HCT116 (cell line): ENCODE results near the gene SORT1. TPM values are rescaled to one million over a fixed set of nuclear protein-coding genes. Genes with fewer than 3 reads are reported as not detected.

Source experiments
- ATAC-seq: fragments of 200-7000 bp; cut with Tn5 transposase; 2 replicates; pipeline ENCODE4 v1.9.1; 2020; ENCODE audit warnings: mild to moderate bottlenecking, moderate library complexity
- BruUV-seq: library from RNA; stranded (reverse); fragments of 400-500 nt; replicated peaks from 2 replicates; lab custom pipeline; 2021; lab: Mats Ljungman, UMichigan
- CTCF ChIA-PET: fragments of 300-600 bp; sonication (Branson Sonifier 250); formaldehyde crosslinking; loops from one replicate; lab custom pipeline; 2021; ENCODE audit warnings: antibody characterized with exemption; lab: Charles Lee
- POLR2A ChIA-PET: fragments of 300-600, 350-600 bp; sonication (Branson Sonifier 250); formaldehyde crosslinking; loops from one replicate; lab custom pipeline; 2021; ENCODE audit warnings: antibody characterized with exemption; lab: Charles Lee
- RAD21 ChIA-PET, 2 experiments: fragments of 300-600 bp; sonication (Branson Sonifier 250); formaldehyde crosslinking; loops; one replicate each; lab custom pipeline; 2023; ENCODE audit warnings: low total read pairs in 2 of 2; ENCODE audit not compliant: uncharacterized antibody in 2 of 2, unreplicated experiment in 2 of 2, low non-redundant PET in 1 of 2; lab: Charles Lee
- DNase-seq: peaks from one replicate; pipeline ENCODE4 v3.0.0-alpha.2; 2010; ENCODE audit warnings: low read depth, low spot score
- H2AFZ ChIP-seq: fragments of 200-600 bp; shearing (Covaris generic), sonication (generic); 2 replicates; pipeline ENCODE4 v1.6.1; 2017; ENCODE audit warnings: low read depth, mixed run types, mixed read lengths, antibody characterized with exemption, low read length; ENCODE audit not compliant: poor library complexity, severe bottlenecking
- H3K27ac ChIP-seq: 2 replicates; pipeline ENCODE4 v1.5.1; 2012; ENCODE audit warnings: low read depth, low read length
- H3K27me3 ChIP-seq: fragments of 200-600 bp; sonication (generic); 2 replicates; pipeline ENCODE4 v1.6.1; 2016; ENCODE audit warnings: mixed run types, low read length, mixed read lengths; ENCODE audit not compliant: insufficient read depth
- H3K36me3 ChIP-seq, 2 experiments: fragments of 200-500 bp in 1 of 2; fragments of 200-600 bp in 1 of 2; sonication (Bioruptor generic) in 1 of 2; sonication (generic) in 1 of 2; 2 replicates each; pipeline versions ENCODE4 v1.5.1 to v1.6.1; 2014 to 2016; ENCODE audit warnings: low read length in 2 of 2, inconsistent platforms in 1 of 2, mixed read lengths in 1 of 2, mixed run types in 1 of 2; ENCODE audit not compliant: insufficient read depth in 2 of 2, control insufficient read depth in 1 of 2
- H3K4me1 ChIP-seq, 2 experiments: fragments of 200-600 bp in 1 of 2; sonication (generic) in 1 of 2; 2 replicates each; pipeline versions ENCODE4 v1.5.1 to v1.6.1; 2012 to 2017; ENCODE audit warnings: low read length in 2 of 2, inconsistent platforms in 1 of 2, mild to moderate bottlenecking in 1 of 2, mixed read lengths in 1 of 2, mixed run types in 1 of 2, moderate library complexity in 1 of 2; ENCODE audit not compliant: insufficient read depth in 2 of 2, control insufficient read depth in 1 of 2
- H3K4me2 ChIP-seq: fragments of 200-600 bp; sonication (generic); 2 replicates; pipeline ENCODE4 v1.6.1; 2017; ENCODE audit warnings: mixed run types, low read length, mixed read lengths
- H3K4me3 ChIP-seq, 2 experiments: fragments of 200-600 bp in 1 of 2; sonication (generic) in 1 of 2; replicated peaks in 1 of 2; 2 replicates each; pipeline ENCODE4 v1.5.1; 2011 to 2016; ENCODE audit warnings: low read length in 2 of 2, control low read depth in 1 of 2, low read depth in 1 of 2, mild to moderate bottlenecking in 1 of 2, mixed read lengths in 1 of 2, mixed run types in 1 of 2
- H3K79me2 ChIP-seq: fragments of 200-600 bp; sonication (generic); 2 replicates; pipeline ENCODE4 v1.6.1; 2017; ENCODE audit warnings: mild to moderate bottlenecking, mixed run types, low read length, moderate library complexity, mixed read lengths; ENCODE audit not compliant: insufficient read depth
- H3K9ac ChIP-seq: fragments of 200-600 bp; sonication (generic); 2 replicates; pipeline ENCODE4 v1.6.1; 2016; ENCODE audit warnings: low read length, mixed read lengths
- H3K9me2 ChIP-seq: fragments of 200-600 bp; sonication (generic), shearing (Covaris generic); 2 replicates; pipeline ENCODE4 v1.6.1; 2017; ENCODE audit warnings: mixed run types, mild to moderate bottlenecking, moderate library complexity; ENCODE audit not compliant: insufficient read depth
- H3K9me3 ChIP-seq, 2 experiments: fragments of 200-500 bp in 1 of 2; fragments of 200-600 bp in 1 of 2; sonication (Bioruptor generic) in 1 of 2; sonication (generic) in 1 of 2; 2 replicates each; pipeline ENCODE4 v1.6.1; 2014 to 2017; ENCODE audit warnings: low read length in 2 of 2, mixed read lengths in 2 of 2, inconsistent platforms in 1 of 2, low read depth in 1 of 2, mild to moderate bottlenecking in 1 of 2, mixed run types in 1 of 2, moderate library complexity in 1 of 2; ENCODE audit not compliant: control insufficient read depth in 1 of 2, insufficient read depth in 1 of 2
- H4K20me1 ChIP-seq: fragments of 200-600 bp; sonication (generic), shearing (Covaris generic); 2 replicates; pipeline ENCODE4 v1.6.1; 2017; ENCODE audit warnings: mixed run types, mild to moderate bottlenecking, moderate library complexity; ENCODE audit not compliant: insufficient read depth
- CEBPB ChIP-seq: IDR thresholded peaks from 2 replicates; pipeline ENCODE4 v1.6.1; 2012; ENCODE audit warnings: low read depth
- EGR1 ChIP-seq: IDR thresholded peaks from 2 replicates; pipeline ENCODE4 v1.6.1; 2012; ENCODE audit warnings: low read depth
- ELF1 ChIP-seq: IDR thresholded peaks from 2 replicates; pipeline ENCODE4 v1.6.1; 2012; ENCODE audit warnings: low read depth, borderline replicate concordance
- EZH2 ChIP-seq: fragments of 200-600 bp; sonication (generic); IDR thresholded peaks from 2 replicates; pipeline ENCODE4 v1.6.1; 2017; ENCODE audit warnings: antibody characterized with exemption, mixed run types
- FOSL1 ChIP-seq: IDR thresholded peaks from 2 replicates; pipeline ENCODE4 v1.6.1; 2012; ENCODE audit warnings: low read depth
- JUND ChIP-seq: IDR thresholded peaks from 2 replicates; pipeline ENCODE4 v1.6.1; 2012
- POLR2A ChIP-seq: IDR thresholded peaks from 2 replicates; pipeline ENCODE4 v1.7.0; 2011; ENCODE audit warnings: borderline replicate concordance; ENCODE audit not compliant: insufficient read depth, insufficient read length; ENCODE audit errors: extremely low read depth
- POLR2AphosphoS5 ChIP-seq: IDR thresholded peaks from 2 replicates; pipeline ENCODE4 v1.6.1; 2011; ENCODE audit warnings: mild to moderate bottlenecking, low read depth, low read length, moderate library complexity
- RAD21 ChIP-seq: IDR thresholded peaks from 2 replicates; pipeline ENCODE4 v1.6.1; 2012; ENCODE audit warnings: low read depth, mild to moderate bottlenecking
- SIN3A ChIP-seq: IDR thresholded peaks from 2 replicates; pipeline ENCODE4 v1.6.1; 2012; ENCODE audit warnings: low read depth
- SP1 ChIP-seq: IDR thresholded peaks from 2 replicates; pipeline ENCODE4 v1.6.1; 2012; ENCODE audit warnings: low read depth
- YY1 ChIP-seq: IDR thresholded peaks from 2 replicates; pipeline ENCODE4 v1.6.1; 2011; ENCODE audit warnings: low read length, low read depth, moderate library complexity, mild to moderate bottlenecking; ENCODE audit not compliant: insufficient replicate concordance; ENCODE audit errors: extremely low read depth
- intact Hi-C: fragments of 100-400 bp; cut with micrococcal nuclease; formaldehyde crosslinking; loops from 2 replicates; pipeline ENCODE4 v1.10.0; 2022
- total RNA-seq: library from RNA; stranded (reverse); gene quantifications from one replicate; pipeline ENCODE4 v1.2.1, GENCODE V29; 2021; ENCODE audit not compliant: unreplicated experiment
- TF ChIP-seq, protein P1 (sequence below): IDR thresholded peaks from 2 replicates; pipeline ENCODE4 v1.6.1; 2012
- TF ChIP-seq, protein P2 (sequence below): IDR thresholded peaks from 2 replicates; pipeline ENCODE4 v1.6.1; 2012
- TF ChIP-seq, protein P3 (sequence below), 3 experiments: fragments of 200-600 bp in 1 of 3; sonication (generic) in 1 of 3; IDR thresholded peaks in 2 of 3; conservative IDR thresholded peaks in 1 of 3; 2 replicates each; pipeline ENCODE4 v1.5.1; 2012 to 2017; ENCODE audit warnings: low read depth in 2 of 3, low read length in 2 of 3, antibody characterized with exemption in 1 of 3, borderline replicate concordance in 1 of 3, control low read depth in 1 of 3, mild to moderate bottlenecking in 1 of 3, mixed read lengths in 1 of 3, mixed run types in 1 of 3, moderate library complexity in 1 of 3; ENCODE audit not compliant: insufficient read depth in 1 of 3

The SORT1 gene
- total RNA-seq, 1 experiment from 2014 or later = 20.2 TPM

DNA sequence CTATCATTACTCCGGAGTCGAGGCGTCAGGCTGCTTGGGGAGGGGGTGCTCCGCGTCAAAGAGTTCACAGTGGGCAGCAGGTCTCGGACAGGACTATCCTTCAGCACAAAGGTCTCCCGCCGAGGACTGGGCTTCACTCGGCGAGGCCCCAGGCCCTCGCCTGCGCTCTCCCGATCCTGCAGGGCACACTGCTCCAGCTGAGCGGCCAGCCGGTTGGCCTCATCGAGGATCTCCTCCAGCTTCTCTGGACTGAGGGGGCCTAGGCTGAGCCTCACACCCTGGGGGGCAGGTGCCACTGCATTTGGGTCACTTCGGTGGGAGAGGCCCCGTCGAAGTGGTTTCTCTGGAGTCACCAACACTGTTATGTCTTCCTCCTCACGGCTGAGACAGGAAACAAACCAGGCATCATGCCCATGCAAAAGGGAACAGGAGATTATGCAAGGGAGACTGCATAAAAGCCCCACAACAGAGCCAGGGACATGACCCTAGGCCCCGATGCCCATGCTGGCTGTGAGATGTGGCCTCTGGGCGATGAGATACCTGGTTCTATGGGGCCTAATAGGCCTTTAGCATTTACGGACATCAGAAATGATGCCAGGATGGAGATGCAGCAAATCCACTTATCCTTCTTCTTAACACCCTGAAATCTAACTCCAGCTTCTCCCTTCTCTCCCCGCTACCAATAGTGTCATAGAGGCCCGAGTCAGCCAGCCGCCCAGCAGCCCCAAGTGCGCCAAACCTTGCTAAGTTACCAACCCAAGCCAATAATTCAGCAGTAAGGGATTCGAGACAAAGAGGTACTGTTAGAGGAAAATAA lies 115.8 kb downstream of the SORT1 start:
- H3K4me2 ChIP-seq = peak overlapping the region; percentile 88
- peak overlapping the region; percentile 78 to 87 for H3K4me3 ChIP-seq
- TF ChIP-seq EZH2 (no peak), CEBPB (no peak), JUND (no peak), EGR1 (no peak)
- TF ChIP-seq, protein P1, sequence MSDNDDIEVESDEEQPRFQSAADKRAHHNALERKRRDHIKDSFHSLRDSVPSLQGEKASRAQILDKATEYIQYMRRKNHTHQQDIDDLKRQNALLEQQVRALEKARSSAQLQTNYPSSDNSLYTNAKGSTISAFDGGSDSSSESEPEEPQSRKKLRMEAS = no peak
- H3K9me3 ChIP-seq = no peaks in the 10 kb centered on the region
- peak overlapping the region; percentile 80 for H3K27ac ChIP-seq
- DNase-seq (no peak), ATAC-seq (no peak)
- H3K36me3 ChIP-seq = peaks cover 8 to 23% of the 10 kb centered on the region in 2 experiments; a peak in 2 of 4 replicates
- RAD21 ChIA-PET = no interaction called here
- CTCF ChIA-PET = interaction anchor here (1.2 to 1.9 kb wide), 4 partner anchors 115 to 251 kb away, joined by 3 to 18 read pairs (median 4); no protein-coding TSS in a partner anchor
- H3K9me2 ChIP-seq = no peaks in the 10 kb centered on the region
- H2AFZ ChIP-seq = no peak overlapping the region
- H3K4me1 ChIP-seq = peaks cover 12 to 26% of the 10 kb centered on the region in 2 experiments; a peak in 3 of 4 replicates
- no peaks in the 10 kb centered on the region for H3K27me3 ChIP-seq
- POLR2A ChIA-PET = interaction anchor here (1.1 kb wide), 1 partner anchor 22 kb away, joined by 3 read pairs; no protein-coding TSS in a partner anchor
- intact Hi-C loops = no loop called here
- peaks cover 18% of the 10 kb centered on the region; the same call in 1 of the 2 replicates for H3K79me2 ChIP-seq
- H3K9ac ChIP-seq = peak overlapping the region; percentile 79
- H4K20me1 ChIP-seq = no peaks in the 10 kb centered on the region
- BruUV-seq = TSS peak; percentile 60

DNA sequence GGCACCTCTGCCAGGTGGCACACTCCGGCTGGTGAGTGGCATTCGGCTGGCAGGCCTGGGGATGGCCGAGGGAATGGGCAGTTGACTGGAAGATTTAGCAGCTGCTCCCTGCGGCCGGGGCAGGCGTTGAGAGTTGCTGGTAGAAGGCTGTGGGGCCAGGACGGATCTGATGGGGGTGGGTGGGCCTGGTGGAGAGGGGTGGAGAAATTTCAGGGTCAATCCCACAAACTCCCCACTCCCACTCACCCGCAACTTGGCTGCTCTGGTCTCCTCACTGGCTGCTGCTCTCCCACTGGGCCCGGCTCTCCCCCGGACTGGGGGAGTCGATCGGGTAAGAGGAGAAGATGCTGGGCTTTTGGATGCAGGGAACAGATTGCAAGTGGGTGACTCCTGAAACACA lies 116.9 kb downstream of the SORT1 start:
- Histone ChIP-seq H3K9ac (no peak overlapping the region), H3K4me2 (no peak overlapping the region), H3K27me3 (no peaks in the 10 kb centered on the region), H3K4me3 (no peak overlapping the region), H3K9me3 (no peaks in the 10 kb centered on the region), H3K4me1 (peaks cover 12 to 29% of the 10 kb centered on the region in 2 experiments; a peak in 3 of 4 replicates), H3K9me2 (no peaks in the 10 kb centered on the region), H2AFZ (no peak overlapping the region), H3K27ac (no peak overlapping the region), H3K36me3 (peaks cover 8 to 23% of the 10 kb centered on the region in 2 experiments; a peak in 2 of 4 replicates)
- no TSS peak for BruUV-seq
- POLR2A ChIA-PET = no interaction called here
- RAD21 ChIA-PET = no interaction called here
- DNase-seq = no peak
- no peak for ATAC-seq
- intact Hi-C loops = no loop called here
- CTCF ChIA-PET = no interaction called here
- no peak for TF ChIP-seq ELF1
- TF ChIP-seq YY1 = no peak
- TF ChIP-seq RAD21 = no peak
- no peak for TF ChIP-seq SIN3A
- no peak for TF ChIP-seq POLR2AphosphoS5
- TF ChIP-seq, protein P2, sequence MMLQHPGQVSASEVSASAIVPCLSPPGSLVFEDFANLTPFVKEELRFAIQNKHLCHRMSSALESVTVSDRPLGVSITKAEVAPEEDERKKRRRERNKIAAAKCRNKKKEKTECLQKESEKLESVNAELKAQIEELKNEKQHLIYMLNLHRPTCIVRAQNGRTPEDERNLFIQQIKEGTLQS = no peak
- no peak for TF ChIP-seq POLR2A
- TF ChIP-seq, protein P3, sequence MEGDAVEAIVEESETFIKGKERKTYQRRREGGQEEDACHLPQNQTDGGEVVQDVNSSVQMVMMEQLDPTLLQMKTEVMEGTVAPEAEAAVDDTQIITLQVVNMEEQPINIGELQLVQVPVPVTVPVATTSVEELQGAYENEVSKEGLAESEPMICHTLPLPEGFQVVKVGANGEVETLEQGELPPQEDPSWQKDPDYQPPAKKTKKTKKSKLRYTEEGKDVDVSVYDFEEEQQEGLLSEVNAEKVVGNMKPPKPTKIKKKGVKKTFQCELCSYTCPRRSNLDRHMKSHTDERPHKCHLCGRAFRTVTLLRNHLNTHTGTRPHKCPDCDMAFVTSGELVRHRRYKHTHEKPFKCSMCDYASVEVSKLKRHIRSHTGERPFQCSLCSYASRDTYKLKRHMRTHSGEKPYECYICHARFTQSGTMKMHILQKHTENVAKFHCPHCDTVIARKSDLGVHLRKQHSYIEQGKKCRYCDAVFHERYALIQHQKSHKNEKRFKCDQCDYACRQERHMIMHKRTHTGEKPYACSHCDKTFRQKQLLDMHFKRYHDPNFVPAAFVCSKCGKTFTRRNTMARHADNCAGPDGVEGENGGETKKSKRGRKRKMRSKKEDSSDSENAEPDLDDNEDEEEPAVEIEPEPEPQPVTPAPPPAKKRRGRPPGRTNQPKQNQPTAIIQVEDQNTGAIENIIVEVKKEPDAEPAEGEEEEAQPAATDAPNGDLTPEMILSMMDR (IDR thresholded peaks at IDR 0.05 in 2 of 3, conservative IDR thresholded peaks at IDR 0.05 in 1 of 3; ENCODE audit: borderline replicate concordance in 1 of 3, insufficient read depth in 1 of 3, low read depth in 2 of 3, low read length in 2 of 3) = no peak
- no peak for TF ChIP-seq FOSL1
- TF ChIP-seq SP1 = no peak
- TF ChIP-seq, all 23 proteins: peak for 0
- H4K20me1 ChIP-seq = no peaks in the 10 kb centered on the region
- peaks cover 18% of the 10 kb centered on the region; the same call in 1 of the 2 replicates for H3K79me2 ChIP-seq
